Stimulated activated CD8-positive, alpha-beta memory T cell treated with anti-CD3 and anti-CD28 coated beads, Interleukin-12 subunit alpha, Interleukin-12 subunit beta, amount 100 ng/mL, for 1 hour (primary cell): Measurements from ENCODE around the gene ZNF467.

Experiments used
- DNase-seq: peaks from one replicate; pipeline ENCODE4 v3.0.0-alpha.2; 2020; ENCODE audit warnings: low read depth

The ZNF467 gene

GRCh38 chr7:149770728-149771636, 2.4 kb downstream of the ZNF467 start:
- no peak for DNase-seq

- no peak for DNase-seq
Observed at GRCh38 chr7:149769915-149770314, 3.5 kb downstream of the ZNF467 start.

- no peak for DNase-seq
Observed at GRCh38 chr7:149768931-149769330, 4.5 kb downstream of the ZNF467 start.

- DNase-seq, result no peak
Observed at GRCh38 chr7:149767068-149767467, 6.3 kb downstream of the ZNF467 start.

- no peak for DNase-seq
Observed at GRCh38 chr7:149766135-149766675, 7.2 kb downstream of the ZNF467 start.

- DNase-seq, result no peak
Observed at GRCh38 chr7:149765399-149766121, 7.8 kb downstream of the ZNF467 start.

GRCh38 chr7:149764481-149765398, 8.6 kb downstream of the ZNF467 start:
- DNase-seq, result no peak

GRCh38 chr7:149763563-149764240, 9.7 kb downstream of the ZNF467 start:
- no peak for DNase-seq

GRCh38 chr7:149762610-149763009, 10.8 kb downstream of the ZNF467 start:
- DNase-seq, result no peak

- no peak for DNase-seq
Observed at GRCh38 chr7:149762089-149762488, 11.3 kb downstream of the ZNF467 start.

- DNase-seq, result no peak
Observed at GRCh38 chr7:149761307-149761706, 12.1 kb downstream of the ZNF467 start.

GRCh38 chr7:149760538-149760937, 12.8 kb downstream of the ZNF467 start:
- DNase-seq, result no peak

GRCh38 chr7:149759093-149759860, 14.1 kb downstream of the ZNF467 start:
- DNase-seq, result no peak

GRCh38 chr7:149753375-149754233, 19.8 kb downstream of the ZNF467 start:
- no peak for DNase-seq

- DNase-seq, result no peak
Observed at GRCh38 chr7:149752646-149753045, 20.7 kb downstream of the ZNF467 start.

- no peak for DNase-seq
Observed at GRCh38 chr7:149751043-149751775, 22.2 kb downstream of the ZNF467 start.

- DNase-seq, result no peak
Observed at GRCh38 chr7:149750122-149750845, 23.1 kb downstream of the ZNF467 start.
